Activated CD8-positive, alpha-beta memory T cell treated with anti-CD3 and anti-CD28 coated beads, Interleukin-2, amount 50 U/mL, for 4 hours (primary cell): ENCODE measurements around the gene XYLT1.
A peak's percentile ranks its signal among the peaks of the same experiment; 100 is the strongest.
"Not testable (repeated sequence)": the region's sequence is repeated elsewhere in the genome, so short reads cannot be mapped to it uniquely, and the experiment has no call there.

ENCODE experiments used
- DNase-seq: peaks from one replicate; pipeline ENCODE4 v3.0.0-alpha.2; 2020

XYLT1 gene

GRCh38 chr16:17330044-17330443, 140.7 kb downstream of the XYLT1 start:
- DNase-seq = no peak

- DNase-seq = no peak
These were observed 141.4 kb downstream of the XYLT1 start for GRCh38 chr16:17329391-17329790.

GRCh38 chr16:17328932-17329331, 141.8 kb downstream of the XYLT1 start:
- no peak for DNase-seq

GRCh38 chr16:17327664-17328335, 143.0 kb downstream of the XYLT1 start:
- no peak for DNase-seq

GRCh38 chr16:17325476-17326143, 145.2 kb downstream of the XYLT1 start:
- no peak for DNase-seq

GRCh38 chr16:17324451-17324850, 146.3 kb downstream of the XYLT1 start:
- DNase-seq = no peak

GRCh38 chr16:17323171-17323570, 147.6 kb downstream of the XYLT1 start:
- no peak for DNase-seq

- no peak for DNase-seq
These were observed 148.9 kb downstream of the XYLT1 start for GRCh38 chr16:17321824-17322223.

GRCh38 chr16:17320009-17320408, 150.8 kb downstream of the XYLT1 start:
- DNase-seq = no peak

- DNase-seq = no peak
These were observed 152.5 kb downstream of the XYLT1 start for GRCh38 chr16:17318238-17318637.

GRCh38 chr16:17316005-17316404, 154.8 kb downstream of the XYLT1 start:
- DNase-seq = no peak

- DNase-seq = no peak
These were observed 156.8 kb downstream of the XYLT1 start for GRCh38 chr16:17313793-17314547.

- no peak for DNase-seq
These were observed 157.6 kb downstream of the XYLT1 start for GRCh38 chr16:17313085-17313611.

- peak; percentile 16 for DNase-seq
These were observed 158.6 kb downstream of the XYLT1 start for GRCh38 chr16:17312094-17312710.

- DNase-seq = no peak
These were observed 159.2 kb downstream of the XYLT1 start for GRCh38 chr16:17311333-17312093.

GRCh38 chr16:17309510-17309909, 161.2 kb downstream of the XYLT1 start:
- DNase-seq = no peak

- DNase-seq = no peak
These were observed 162.6 kb downstream of the XYLT1 start for GRCh38 chr16:17308186-17308585.

GRCh38 chr16:17307504-17307903, 163.3 kb downstream of the XYLT1 start:
- DNase-seq = no peak

- DNase-seq = no peak
These were observed 164.0 kb downstream of the XYLT1 start for GRCh38 chr16:17306745-17307144.

- DNase-seq = not testable (repeated sequence)
These were observed 164.5 kb downstream of the XYLT1 start for GRCh38 chr16:17306211-17306610.

GRCh38 chr16:17305694-17306093, 165.1 kb downstream of the XYLT1 start:
- DNase-seq = peak; percentile 21

GRCh38 chr16:17304491-17305119, 166.2 kb downstream of the XYLT1 start:
- DNase-seq = no peak
